HG03066 (cell line): ENCODE results near the gene ARPP19.
"Not testable (repeated sequence)": the region's sequence is repeated elsewhere in the genome, so short reads cannot be mapped to it uniquely, and the experiment has no call there.

ENCODE experiments used
- ATAC-seq: cut with Tn5 transposase; IDR thresholded peaks from one replicate; pipeline ENCODE4 v1.9.1; 2021; ENCODE audit warnings: low read depth; ENCODE audit not compliant: unreplicated experiment

The ARPP19 gene

DNA sequence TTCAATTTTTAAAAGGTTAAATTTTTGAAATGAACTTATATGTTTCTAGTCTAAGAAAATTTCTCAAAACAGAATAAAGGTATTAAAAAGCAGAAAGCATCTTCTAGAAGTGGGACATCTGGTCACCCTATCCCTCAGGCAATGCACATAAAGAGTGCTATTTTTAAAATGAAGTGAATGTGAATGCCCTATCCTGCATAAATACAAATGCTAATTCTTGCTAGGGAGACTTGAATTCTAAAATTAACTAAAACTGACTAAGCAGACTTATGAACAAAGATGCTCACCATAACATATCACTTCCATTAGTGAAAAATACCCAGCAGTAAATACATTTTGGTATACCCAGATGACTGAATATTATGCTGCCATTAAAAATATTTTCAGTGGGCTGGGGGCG is 51.8 kb downstream of the ARPP19 start:
- no peak for ATAC-seq

DNA sequence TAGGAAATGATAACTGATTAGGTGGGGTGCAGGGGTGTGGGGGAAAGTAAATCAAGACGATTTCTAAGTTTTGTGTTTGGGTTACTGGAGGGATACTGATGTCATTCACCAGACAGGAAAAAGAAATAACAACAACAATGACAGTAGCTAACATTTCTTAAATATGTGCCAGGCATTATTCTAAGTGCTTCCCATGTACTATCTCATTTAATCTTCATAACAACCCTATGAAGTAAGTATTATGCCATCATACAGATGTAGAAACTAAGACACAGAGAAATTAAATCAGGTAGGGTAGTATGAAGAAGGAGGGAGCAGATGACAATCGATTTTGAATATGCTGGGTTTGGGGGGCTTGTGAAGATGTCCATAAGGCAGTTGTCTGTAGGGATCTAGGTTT is 53.5 kb downstream of the ARPP19 start:
- ATAC-seq: no peak

DNA sequence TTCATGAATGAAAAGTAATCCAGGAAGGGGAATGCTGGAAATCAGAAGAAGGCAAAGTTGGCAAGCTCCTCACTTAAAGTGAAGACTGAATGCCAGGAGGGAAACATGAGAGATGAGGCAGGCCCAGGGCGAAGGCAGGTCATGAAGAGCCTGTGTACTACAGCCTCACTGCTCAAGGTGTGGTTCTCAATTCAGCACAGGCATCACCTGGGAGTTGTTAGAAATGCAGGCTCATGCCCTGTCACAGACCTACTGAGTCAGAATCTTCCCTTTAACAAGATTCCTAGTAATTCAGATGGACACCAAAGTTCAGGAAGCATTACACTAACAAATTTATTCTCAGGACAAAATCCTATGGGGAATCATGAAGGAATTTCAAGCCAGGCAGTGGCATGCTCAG is 54.3 kb downstream of the ARPP19 start:
- no peak for ATAC-seq

DNA sequence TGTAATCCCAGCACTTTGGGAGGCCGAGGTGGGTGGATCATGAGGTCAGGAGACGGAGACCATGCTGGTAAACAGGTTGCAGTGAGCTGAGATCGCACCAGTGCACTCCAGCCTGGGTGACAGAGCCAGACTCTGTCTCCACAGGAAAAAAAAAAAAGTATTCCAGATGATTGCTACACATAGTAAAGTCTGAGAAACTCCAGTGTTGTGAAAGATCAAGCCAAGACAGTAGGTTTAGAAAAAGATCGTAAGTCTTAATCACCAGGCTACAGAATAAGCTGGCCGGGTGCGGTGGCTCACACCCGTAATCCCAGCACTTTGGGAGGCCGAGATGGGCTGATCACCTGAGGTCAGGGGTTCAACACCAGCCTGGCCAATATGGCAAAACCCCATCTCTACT is 56.0 kb downstream of the ARPP19 start:
- not testable (repeated sequence) for ATAC-seq

DNA sequence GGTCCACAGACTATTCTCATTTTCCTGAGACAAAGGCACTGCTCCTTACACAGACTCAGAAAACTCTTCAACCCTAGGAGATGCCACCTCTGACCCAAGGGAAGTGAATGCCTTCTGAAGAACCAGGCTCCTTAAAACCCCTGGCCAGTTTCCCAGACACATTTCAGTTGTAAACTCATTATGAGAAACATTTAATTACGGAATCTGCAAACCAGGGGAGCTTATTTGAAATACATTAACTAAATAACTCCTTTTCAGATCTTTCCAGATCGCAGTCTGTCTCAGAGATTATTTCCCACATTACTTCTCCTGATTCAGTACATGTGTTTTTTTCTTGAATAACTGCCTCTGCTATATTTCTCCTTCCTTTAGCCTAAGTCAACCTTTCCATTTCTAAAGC is 57.7 kb downstream of the ARPP19 start:
- ATAC-seq: no peak

DNA sequence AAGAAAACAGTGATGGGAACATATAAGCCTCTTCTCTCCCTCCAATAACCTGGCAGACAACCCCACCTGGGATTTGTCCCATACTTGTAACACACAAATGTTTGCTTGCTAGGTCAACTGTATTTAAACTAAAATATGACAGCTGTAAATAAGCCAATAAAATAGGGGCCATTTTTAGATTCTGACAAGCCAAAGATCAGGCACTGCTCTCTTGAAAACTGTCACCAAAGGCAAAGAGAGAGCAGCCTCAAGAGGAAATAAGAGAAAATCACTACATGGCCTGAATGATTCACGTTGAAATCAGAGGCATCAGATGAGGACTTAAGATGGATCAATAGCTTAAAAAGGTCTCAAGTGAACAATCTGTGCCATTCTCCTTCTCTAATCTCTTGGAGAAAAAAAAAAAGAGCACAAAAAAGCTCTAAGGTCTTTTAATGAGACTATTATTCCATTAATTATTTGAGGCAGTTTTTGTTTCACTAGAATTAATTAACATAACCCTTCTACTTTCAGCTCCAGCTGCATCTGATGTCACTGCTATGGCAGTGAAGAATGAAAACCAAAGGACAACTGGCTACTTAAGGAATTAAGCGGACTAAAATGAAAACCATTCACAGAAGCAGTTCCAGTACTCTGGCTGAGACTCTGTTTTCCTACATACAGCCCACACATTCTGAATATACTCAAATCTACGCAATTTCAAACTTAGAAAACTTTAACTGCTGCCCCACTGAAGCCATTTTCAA is 59.2 kb downstream of the ARPP19 start:
- ATAC-seq: no peak

DNA sequence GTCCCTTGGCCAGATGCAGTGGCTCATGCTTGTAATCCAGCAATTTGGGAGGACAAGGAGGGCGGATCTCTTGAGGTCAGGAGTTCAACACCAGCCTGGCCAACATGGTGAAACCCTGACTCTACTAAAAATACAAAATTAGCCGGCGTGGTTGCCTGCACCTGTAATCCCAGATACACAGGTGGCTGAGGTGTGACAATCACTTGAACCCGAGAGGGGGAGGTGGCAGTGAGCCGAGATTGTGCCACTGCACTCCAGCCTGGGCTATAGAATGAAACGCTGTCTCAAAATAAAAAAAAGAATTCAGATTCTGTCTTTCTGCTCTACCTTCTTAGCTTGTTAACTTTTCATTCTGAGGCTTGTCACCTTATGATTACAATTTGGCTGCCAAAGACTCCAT is 62.3 kb downstream of the ARPP19 start:
- no peak for ATAC-seq

DNA sequence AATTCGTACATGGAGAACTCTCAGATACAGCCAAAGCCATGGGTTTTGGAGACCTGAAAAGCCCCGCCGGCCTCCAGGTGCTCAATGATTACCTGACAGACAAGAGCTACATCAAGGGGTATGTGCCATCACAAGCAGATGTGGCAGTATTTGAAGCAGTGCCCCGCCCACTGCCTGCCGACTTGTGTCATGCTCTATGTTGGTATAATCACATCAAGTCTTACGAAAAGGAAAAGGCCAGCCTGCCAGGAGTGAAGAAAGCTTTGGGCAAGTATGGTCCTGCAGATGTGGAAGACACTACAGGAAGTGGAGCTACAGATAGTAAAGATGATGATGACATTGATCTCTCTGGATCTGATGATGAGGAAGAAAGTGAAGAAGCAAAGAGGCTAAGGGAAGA is 63.7 kb downstream of the ARPP19 start:
- no peak for ATAC-seq

DNA sequence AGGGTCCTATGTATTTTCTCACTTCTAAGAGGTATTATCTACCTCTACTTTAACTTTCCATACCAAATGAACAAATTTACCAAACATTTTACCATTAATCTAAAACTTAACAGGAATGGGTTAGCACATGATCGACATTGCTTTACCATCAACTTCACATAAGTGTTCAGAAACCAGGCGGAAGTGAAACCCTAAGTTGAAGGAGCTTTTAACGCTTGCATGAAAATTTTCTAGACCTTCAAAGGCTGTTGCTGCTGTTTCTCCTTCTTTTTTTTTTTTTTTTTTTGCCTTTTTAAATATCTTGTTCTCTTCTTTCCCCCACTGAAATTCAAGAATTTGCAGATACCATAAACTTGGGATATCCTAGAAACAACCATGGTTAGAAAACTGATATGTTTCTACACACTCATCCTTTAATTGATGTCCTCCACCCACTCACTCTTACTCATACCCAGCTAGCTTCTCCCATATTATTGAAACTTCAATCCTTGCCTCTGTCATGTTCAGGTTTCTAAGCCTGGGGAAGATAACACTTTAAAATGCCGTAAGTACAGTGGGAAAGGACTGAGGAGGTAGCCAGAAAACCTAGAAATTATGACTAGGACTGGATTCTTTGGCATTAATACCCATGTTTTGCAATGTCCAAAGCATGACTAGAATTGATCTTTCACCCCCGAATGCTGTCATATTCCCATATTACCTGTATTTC is 64.9 kb downstream of the ARPP19 start:
- no peak for ATAC-seq

DNA sequence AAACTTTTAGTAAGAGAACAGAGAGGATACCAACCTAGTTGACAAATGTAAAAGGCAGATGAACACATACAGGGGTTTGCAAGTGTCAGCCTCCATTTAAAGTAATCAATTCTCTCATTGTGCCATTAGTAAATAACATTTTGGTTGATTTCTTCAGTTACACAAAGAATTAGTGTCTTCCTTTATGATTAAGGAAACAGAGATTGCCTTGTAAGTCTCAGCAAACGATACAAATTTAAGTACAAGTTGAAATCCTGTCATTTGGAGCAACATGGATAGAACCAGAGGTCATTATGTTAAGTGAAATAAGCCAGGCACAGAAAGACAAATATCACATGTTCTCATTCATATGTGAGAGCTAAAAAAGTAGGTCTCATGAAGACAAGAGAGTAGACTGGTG is 66.2 kb downstream of the ARPP19 start:
- no peak for ATAC-seq

DNA sequence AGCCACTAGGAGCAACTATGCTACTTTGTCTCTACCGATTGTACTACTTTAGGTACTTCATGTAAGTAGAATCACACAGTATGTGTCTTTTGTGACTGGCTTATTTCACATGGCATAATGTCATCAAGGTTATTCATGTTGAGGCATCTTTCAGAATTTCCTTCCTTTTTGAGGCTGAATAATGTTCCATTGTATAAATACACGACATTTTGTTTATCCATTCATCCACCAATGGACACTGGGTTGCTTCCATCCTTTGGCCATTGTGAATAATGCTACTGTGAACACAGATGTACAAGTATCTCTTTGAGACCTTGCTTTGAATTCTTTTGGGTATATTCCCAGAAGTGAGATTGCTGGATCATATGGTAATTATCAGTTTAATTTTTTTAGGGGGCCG is 69.3 kb downstream of the ARPP19 start:
- ATAC-seq: no peak

DNA sequence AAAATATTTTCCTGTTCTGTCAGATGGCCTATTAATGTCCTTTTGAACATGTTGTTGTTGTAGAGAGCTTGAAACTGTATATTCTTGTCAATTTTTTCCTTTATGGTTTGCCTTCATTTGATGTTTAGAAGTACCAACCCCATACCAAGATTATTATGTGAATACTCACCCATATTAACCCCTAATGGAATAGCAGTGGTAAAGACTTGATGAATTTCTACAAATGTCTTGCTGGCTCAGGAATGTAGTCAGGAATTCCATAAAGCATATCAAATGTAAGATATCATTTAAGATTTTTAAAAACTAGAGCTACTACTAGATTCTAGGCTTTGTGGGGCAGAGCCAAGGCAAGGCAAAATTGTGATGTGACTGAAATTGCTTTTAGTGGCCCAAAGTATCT is 70.1 kb downstream of the ARPP19 start:
- no peak for ATAC-seq
